ENCODE results near the gene KHDRBS2.

The KHDRBS2 gene

DNA sequence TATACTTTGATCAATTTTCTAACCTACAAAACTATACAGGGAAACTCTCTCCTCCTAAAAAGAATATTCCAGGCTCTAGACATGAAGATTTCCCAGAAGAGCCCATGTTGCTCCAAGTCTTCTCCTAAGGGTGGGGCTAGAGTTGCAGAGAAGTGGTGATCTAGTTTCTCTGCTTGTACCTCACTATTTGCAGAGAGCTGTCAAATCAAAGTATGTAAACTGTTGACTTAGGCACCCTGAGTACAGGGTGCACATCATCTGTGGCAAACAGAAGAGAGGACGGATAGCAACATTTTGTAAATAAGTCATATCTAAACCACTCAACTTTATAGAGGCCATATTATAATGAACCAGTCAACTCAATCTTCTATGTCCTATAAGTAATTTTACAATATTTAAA, 250.1 kb downstream of the KHDRBS2 start:
- TF ChIP-seq GATA2 (IDR thresholded peaks at IDR 0.05; ENCODE audit: low read depth, low read length) (no peak), GATA3 (IDR thresholded peaks at IDR 0.05; ENCODE audit: low read depth, low read length) (no peak)

DNA sequence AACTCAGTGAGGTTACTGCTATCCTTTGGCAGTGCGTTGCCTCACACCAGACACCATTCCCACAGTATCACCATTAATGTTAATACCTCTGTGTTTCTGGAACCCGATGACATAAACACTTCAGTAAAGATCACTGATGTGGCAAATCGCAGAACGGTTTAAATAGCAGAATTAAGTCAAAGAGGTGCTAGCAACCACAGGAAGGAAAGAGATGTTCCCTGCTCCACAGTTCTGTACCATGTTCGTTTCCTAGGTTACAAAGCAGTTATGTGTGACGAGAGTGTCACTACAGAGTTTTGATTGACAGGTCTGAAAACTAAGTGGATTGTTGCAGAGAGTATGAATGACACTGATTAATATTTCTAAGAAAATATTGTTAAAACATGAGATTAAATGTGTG, 272.3 kb downstream of the KHDRBS2 start:
- TF ChIP-seq GATA3 (IDR thresholded peaks at IDR 0.05; ENCODE audit: low read depth, low read length) (no peak), GATA2 (IDR thresholded peaks at IDR 0.05; ENCODE audit: low read depth, low read length) (no peak)

DNA sequence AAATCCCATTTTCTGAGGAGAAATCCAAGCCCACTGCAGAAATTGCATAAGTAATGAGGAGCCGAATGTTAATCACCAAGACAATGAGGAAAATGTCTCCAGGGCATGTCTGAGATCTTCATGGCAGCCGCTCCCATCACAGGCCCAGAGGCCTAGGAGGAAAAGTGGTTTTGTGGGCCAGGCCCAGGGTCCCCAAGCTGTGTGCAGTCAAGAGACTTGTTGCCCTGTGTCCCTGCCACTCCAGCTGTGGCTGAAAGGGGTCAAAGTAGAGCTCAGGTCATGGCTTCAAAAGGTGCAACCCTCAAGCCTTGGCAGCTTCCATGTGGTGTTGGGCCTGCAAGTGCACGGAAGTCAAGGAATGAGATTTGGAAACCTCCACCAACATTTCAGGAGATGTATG, 276.6 kb downstream of the KHDRBS2 start:
- no peak for TF ChIP-seq GATA2 (IDR thresholded peaks at IDR 0.05; ENCODE audit: low read depth, low read length)

DNA sequence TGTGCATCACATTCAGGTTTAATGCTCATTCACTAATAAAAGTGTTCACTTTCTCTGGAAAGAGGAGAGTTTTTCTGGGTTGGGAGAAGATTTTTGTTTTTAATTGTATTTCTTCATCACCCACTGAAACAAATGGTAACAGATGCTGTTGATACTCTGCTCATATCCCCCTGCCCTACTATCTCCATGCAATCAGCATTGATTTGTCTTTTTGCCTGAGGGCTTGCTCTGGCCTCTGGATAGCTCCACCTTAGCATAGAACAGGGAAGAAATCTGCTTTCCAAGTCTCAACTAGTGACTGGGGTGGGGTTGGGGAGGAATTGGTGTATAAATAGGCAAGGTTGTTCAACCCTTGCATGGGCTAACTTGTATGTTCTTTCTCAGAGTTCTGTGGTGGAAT, 296.4 kb downstream of the KHDRBS2 start:
- TF ChIP-seq GATA3 (IDR thresholded peaks at IDR 0.05; ENCODE audit: low read depth, low read length) (no peak), GATA2 (IDR thresholded peaks at IDR 0.05; ENCODE audit: low read depth, low read length) (no peak)

DNA sequence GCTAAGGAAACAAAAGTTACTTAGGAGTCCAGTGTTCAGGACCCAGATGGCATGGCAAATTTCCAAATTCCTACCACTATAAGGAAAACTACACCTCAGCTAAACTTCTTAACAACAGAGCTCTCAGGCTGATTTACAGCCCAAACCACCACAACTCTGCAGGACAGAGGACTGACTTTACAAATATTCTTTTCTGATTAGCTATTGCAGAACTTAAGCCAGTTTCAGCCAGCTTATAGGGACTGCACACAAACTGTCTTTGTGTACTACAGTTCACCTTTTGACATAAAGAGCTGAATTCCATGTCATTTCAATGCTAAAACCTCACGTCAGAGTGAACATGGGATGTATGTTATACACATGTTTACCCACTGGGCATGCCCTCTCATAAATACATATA, 305.4 kb downstream of the KHDRBS2 start:
- TF ChIP-seq GATA2 (IDR thresholded peaks at IDR 0.05; ENCODE audit: low read depth, low read length) (no peak), GATA3 (IDR thresholded peaks at IDR 0.05; ENCODE audit: low read depth, low read length) (no peak)

DNA sequence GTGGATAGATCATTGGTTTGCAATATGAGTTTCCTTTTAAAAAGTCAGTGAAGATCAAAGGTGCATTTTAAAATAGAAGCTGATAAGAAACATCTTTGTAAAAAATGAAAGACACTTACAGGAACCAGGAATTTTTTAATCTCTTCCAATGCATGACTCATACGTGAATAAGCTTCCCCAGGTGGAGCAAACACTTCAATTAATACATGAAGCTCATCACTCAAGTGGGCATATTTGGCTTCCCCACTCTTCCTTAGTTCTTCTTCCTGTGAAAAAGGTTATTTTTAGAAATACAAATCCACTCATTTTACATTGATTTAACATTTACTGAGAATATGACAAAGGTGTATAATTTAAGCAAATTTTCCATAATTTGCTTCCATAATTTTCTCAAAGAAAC, 308.1 kb downstream of the KHDRBS2 start:
- TF ChIP-seq GATA2 (IDR thresholded peaks at IDR 0.05; ENCODE audit: low read depth, low read length) = no peak
- TF ChIP-seq GATA3 (IDR thresholded peaks at IDR 0.05; ENCODE audit: low read depth, low read length) = no peak

DNA sequence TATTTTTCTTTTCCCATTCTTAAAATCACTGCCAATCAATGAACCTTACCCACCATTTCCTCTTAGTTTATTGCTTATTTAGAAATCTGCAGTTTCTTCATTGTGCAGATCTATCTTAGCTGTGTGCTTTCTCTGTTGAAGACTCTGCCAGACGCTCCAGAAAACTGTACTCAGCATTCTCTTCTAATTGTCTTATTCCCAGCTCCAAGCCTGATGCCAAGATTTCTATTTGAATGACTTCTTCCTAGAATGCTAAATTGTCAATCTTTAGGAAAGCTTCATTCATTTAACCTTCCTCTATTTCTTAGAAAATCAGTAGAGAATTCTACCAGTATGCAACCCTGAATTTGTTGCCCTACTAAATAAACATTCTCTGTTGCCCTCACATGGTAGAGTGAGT, 308.9 kb downstream of the KHDRBS2 start:
- TF ChIP-seq GATA3 (IDR thresholded peaks at IDR 0.05; ENCODE audit: low read depth, low read length) (no peak), GATA2 (IDR thresholded peaks at IDR 0.05; ENCODE audit: low read depth, low read length) (no peak)

DNA sequence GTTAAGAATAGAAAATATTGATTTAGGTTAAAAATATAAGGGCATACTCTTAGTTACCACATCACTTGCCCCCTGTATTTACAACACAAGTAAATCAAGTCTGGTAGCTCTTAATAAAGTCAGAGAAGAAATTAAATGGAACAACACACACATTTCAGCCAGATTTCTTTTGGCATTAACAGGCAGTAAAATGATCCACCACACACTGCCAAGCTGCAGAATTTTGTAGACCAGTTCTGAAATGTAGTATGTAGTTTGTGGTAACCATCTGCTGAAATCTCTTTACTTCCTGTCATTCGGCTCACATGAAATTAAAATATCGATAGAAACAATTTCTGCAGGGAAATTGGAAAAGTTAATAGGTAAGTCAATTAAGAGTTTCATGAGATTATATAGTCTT, 326.8 kb downstream of the KHDRBS2 start:
- no peak for TF ChIP-seq GATA2 (IDR thresholded peaks at IDR 0.05; ENCODE audit: low read depth, low read length)
- no peak for TF ChIP-seq GATA3 (IDR thresholded peaks at IDR 0.05; ENCODE audit: low read depth, low read length)

DNA sequence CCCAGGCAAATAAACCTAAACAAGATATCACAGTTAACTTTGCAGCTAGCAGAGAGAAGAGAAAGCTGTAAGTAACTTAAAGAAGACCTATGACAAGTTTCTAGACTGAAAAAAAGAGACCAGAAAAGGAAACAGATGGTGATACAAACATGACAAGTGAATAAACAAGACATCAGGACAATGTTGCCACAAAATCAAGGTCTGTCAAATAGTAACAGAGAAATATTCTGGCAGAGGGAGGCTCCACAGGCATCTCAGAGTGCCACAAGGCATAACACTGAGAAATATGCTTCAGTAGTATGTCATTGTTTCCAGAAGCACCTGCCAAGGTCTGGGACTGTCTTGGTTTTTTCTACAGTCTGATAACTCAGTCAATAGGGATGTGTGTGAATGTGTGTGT, 332.2 kb downstream of the KHDRBS2 start:
- no peak for TF ChIP-seq GATA3 (IDR thresholded peaks at IDR 0.05; ENCODE audit: low read depth, low read length)
- TF ChIP-seq GATA2 (IDR thresholded peaks at IDR 0.05; ENCODE audit: low read depth, low read length) = no peak

DNA sequence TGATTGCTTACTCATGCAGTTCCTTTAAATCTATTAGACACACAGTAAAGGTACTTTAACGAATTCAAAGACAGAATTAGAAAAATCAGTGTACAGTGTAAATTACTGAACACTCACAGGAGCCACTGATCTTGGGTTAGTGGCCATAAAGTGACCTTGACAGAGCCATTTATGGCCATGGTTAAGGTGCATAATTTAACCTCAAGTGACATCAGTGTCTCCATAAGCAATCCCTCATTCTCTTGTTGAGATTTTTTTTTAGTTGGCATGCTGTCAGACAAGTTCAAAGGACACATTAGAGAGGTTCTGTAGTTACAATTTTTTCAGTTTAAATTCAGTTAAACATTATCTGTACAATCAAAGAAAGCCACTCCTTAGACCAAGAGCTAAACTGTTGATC, 334.4 kb downstream of the KHDRBS2 start:
- TF ChIP-seq GATA2 (IDR thresholded peaks at IDR 0.05; ENCODE audit: low read depth, low read length) (no peak), GATA3 (IDR thresholded peaks at IDR 0.05; ENCODE audit: low read depth, low read length) (no peak)

DNA sequence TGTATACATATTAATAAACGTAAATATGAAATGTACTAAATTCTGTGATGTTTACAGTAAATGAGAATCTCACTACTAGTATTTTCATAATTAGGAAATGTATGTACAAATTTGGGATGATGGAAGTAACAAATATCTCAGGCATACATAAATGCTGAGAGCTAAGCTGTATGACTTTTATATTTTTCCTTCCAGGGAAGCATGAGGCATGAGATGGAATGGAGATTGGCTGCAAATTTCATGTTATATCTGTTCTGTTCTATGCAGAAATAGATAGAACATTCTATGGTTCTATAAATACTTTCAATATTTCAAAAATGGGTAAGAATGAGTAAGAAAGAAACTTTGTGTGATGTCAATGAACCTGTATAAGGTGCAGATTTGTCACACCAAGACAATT, 335.2 kb downstream of the KHDRBS2 start:
- TF ChIP-seq GATA2 (IDR thresholded peaks at IDR 0.05; ENCODE audit: low read depth, low read length) = no peak
- TF ChIP-seq GATA3 (IDR thresholded peaks at IDR 0.05; ENCODE audit: low read depth, low read length) = no peak

DNA sequence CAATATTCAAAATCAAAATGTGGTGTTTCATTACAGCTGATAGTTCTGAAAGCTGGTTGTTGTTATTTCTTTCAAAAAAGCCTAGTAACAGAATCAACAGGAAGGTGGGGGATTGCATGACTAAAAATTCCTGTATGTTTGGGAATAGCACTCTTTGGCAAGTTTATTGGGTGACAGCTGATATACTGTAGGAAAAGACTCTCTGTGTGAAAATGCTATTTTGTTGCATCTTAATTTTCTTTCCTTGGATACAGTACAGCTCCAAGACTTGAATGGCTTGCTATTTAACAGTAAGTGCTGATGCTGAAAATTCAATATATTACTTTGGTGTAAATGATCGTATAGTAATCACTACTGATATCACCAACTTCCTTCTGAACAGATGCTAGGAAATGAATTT, 336.1 kb downstream of the KHDRBS2 start:
- TF ChIP-seq GATA3 (IDR thresholded peaks at IDR 0.05; ENCODE audit: low read depth, low read length) = no peak
- no peak for TF ChIP-seq GATA2 (IDR thresholded peaks at IDR 0.05; ENCODE audit: low read depth, low read length)

DNA sequence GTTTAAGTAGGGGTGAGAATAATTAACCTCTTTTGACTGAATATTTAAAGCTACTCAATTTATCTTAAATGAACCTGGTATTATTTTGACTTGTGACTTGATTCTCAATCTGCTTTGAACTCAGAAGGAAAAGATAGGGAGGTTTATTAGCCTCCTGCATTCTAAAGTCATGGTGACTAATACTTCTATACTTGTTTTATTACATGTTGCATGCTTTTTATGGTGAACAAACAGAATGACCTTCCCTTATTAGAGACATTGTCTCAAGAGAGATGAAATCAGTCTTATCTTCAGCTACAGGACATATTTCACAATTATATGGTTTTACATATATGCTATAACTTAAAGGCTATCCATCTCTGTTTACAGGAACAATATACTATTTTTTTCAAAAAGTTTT, 336.9 kb downstream of the KHDRBS2 start:
- TF ChIP-seq GATA2 (IDR thresholded peaks at IDR 0.05; ENCODE audit: low read depth, low read length) = no peak
- TF ChIP-seq GATA3 (IDR thresholded peaks at IDR 0.05; ENCODE audit: low read depth, low read length) = no peak

DNA sequence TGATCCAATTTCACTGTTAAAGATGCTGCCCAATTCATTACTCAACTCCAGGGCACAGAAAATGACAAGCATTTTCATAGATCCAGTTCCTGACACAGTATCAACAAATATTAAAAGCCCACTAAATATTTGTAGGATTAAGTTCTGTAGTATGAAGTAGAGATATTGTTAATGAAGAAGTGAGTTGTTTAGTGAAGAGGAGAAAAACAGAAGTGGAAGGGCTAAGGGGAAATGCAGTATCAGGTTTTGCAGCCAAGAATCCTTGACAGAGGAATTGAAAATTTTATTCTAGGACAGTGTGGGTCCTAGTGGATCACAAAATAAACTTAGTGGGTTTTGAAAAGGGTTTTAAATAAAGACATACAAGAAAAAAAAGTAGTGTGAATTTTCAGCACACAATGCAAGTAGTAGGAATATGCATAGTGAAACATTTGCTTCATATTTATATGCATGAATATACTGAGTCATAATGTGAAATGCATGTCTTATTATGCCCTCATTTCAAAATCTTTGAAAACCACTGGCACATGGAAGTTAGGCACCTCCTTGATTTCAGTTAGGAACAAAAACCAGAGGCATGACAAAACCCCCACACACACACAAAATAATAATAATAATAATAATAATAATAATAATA, 338.6 kb downstream of the KHDRBS2 start:
- no peak for TF ChIP-seq GATA2 (IDR thresholded peaks at IDR 0.05; ENCODE audit: low read depth, low read length)
- TF ChIP-seq GATA3 (IDR thresholded peaks at IDR 0.05; ENCODE audit: low read depth, low read length) = no peak

DNA sequence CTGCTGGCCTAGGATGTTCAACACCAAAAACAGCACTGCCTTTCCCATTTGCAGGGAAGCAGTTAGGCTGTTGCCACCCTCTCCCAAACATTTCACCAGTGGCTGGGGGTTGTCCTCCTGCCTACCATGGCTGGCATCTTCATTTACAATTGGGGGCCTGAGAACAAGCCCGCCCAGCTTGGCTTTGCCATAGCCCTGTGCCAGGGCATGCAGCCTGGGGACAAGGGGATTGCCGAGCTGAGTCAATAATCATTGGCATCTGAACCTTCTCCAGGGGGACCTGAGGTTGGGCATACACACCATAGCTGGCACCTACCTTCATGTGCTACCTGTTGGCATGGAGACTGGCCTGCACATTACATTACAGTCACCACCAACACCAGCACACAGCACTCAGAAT, 345.1 kb downstream of the KHDRBS2 start:
- TF ChIP-seq GATA3 (IDR thresholded peaks at IDR 0.05; ENCODE audit: low read depth, low read length) (no peak), GATA2 (IDR thresholded peaks at IDR 0.05; ENCODE audit: low read depth, low read length) (no peak)

DNA sequence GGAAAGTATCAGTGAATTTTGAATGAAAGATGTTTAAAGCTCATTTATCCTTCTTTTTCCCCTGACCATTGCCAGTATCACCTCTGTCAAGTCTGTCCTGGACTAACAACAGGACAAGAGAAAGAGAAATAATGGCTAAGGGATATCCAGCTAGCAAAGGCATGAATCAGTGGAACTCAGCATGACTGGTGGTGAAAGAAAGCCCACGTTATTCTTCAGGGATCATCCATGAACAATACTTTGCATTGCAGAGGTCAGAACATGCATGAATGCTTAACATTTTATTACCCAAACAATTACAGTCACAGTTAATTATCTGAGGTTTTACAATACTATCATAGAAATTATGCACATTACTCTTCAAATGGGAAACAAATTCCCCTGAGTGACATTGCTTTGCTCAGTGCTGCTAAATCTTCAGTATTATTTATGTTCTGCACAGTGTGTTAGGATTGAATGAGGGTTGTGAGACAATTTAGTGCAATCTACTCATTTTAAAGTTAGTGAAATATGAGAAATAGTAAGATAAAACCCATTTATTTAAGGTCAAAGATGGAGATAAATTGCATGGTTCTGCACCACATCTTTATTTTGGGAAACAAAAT, 350.7 kb downstream of the KHDRBS2 start:
- TF ChIP-seq GATA3 (IDR thresholded peaks at IDR 0.05; ENCODE audit: low read depth, low read length) = no peak
- no peak for TF ChIP-seq GATA2 (IDR thresholded peaks at IDR 0.05; ENCODE audit: low read depth, low read length)
